ENCODE measurements around the gene VENTX. TPM values are rescaled to one million over a fixed set of nuclear protein-coding genes. Genes with fewer than 3 reads are reported as not detected.

VENTX gene
- total RNA-seq, 1 donor from 2014 or later, result 0.23 TPM

GRCh38 chr10:133246236-133246626, 8.6 kb downstream of the VENTX start:
- Mint-ChIP-seq H3K9me3 (ENCODE audit: unreplicated experiment) (no peaks in the 10 kb centered on the region), H3K4me1 (ENCODE audit: unreplicated experiment) (no peaks in the 10 kb centered on the region), H3K27ac (ENCODE audit: unreplicated experiment) (no peak overlapping the region), H3K4me3 (ENCODE audit: unreplicated experiment) (no peak overlapping the region), H3K36me3 (ENCODE audit: low read depth, unreplicated experiment) (no peaks in the 10 kb centered on the region), H3K27me3 (ENCODE audit: unreplicated experiment) (peaks cover 18% of the 10 kb centered on the region)
- no peak for DNase-seq (ENCODE audit: low spot score)
- no peak for TF ChIP-seq CTCF (IDR thresholded peaks at IDR 0.05; ENCODE audit: unreplicated experiment)

GRCh38 chr10:133247681-133248333, 10.2 kb downstream of the VENTX start:
- no peaks in the 10 kb centered on the region for H3K36me3 Mint-ChIP-seq (ENCODE audit: low read depth, unreplicated experiment)
- DNase-seq (ENCODE audit: low spot score), result no peak
- H3K9me3 Mint-ChIP-seq (ENCODE audit: unreplicated experiment), result no peaks in the 10 kb centered on the region
- TF ChIP-seq CTCF (IDR thresholded peaks at IDR 0.05; ENCODE audit: unreplicated experiment), result no peak
- no peak overlapping the region for H3K27ac Mint-ChIP-seq (ENCODE audit: unreplicated experiment)
- peaks cover 19% of the 10 kb centered on the region for H3K27me3 Mint-ChIP-seq (ENCODE audit: unreplicated experiment)
- no peaks in the 10 kb centered on the region for H3K4me1 Mint-ChIP-seq (ENCODE audit: unreplicated experiment)
- no peak overlapping the region for H3K4me3 Mint-ChIP-seq (ENCODE audit: unreplicated experiment)

- no peak for TF ChIP-seq CTCF (IDR thresholded peaks at IDR 0.05; ENCODE audit: unreplicated experiment)
- Mint-ChIP-seq H3K9me3 (ENCODE audit: unreplicated experiment) (no peaks in the 10 kb centered on the region), H3K27ac (ENCODE audit: unreplicated experiment) (no peak overlapping the region)
Observed at GRCh38 chr10:133248334-133248715, 10.7 kb downstream of the VENTX start.

GRCh38 chr10:133249094-133249780, 11.6 kb downstream of the VENTX start:
- Mint-ChIP-seq H3K4me3 (ENCODE audit: unreplicated experiment) (no peak overlapping the region), H3K27me3 (ENCODE audit: unreplicated experiment) (peaks cover 18% of the 10 kb centered on the region), H3K9me3 (ENCODE audit: unreplicated experiment) (no peaks in the 10 kb centered on the region), H3K4me1 (ENCODE audit: unreplicated experiment) (no peaks in the 10 kb centered on the region), H3K27ac (ENCODE audit: unreplicated experiment) (no peak overlapping the region), H3K36me3 (ENCODE audit: low read depth, unreplicated experiment) (no peaks in the 10 kb centered on the region)
- no peak for DNase-seq (ENCODE audit: low spot score)
- no peak for TF ChIP-seq CTCF (IDR thresholded peaks at IDR 0.05; ENCODE audit: unreplicated experiment)

More at GRCh38 chr10:133248334-133248715, 10.7 kb downstream of the VENTX start:
- DNase-seq (ENCODE audit: low spot score), result no peak
- Mint-ChIP-seq H3K36me3 (ENCODE audit: low read depth, unreplicated experiment) (no peaks in the 10 kb centered on the region), H3K4me3 (ENCODE audit: unreplicated experiment) (no peak overlapping the region), H3K4me1 (ENCODE audit: unreplicated experiment) (no peaks in the 10 kb centered on the region), H3K27me3 (ENCODE audit: unreplicated experiment) (peaks cover 17% of the 10 kb centered on the region)

Measured in endothelial cell (in vitro differentiated cells).